Ureter (tissue), 1 donor: ENCODE data around the gene KIF21B. TPM values are rescaled to one million over a fixed set of nuclear protein-coding genes. Genes with fewer than 3 reads are reported as not detected.

Experiments used
- DNase-seq: peaks from one replicate; pipeline ENCODE4 v3.0.0-alpha.2; 2020; ENCODE audit warnings: low spot score
- total RNA-seq: library from RNA; stranded (reverse); gene quantifications from one replicate; pipeline ENCODE4 v1.2.4, GENCODE V29; 2023
- donor health status: DM: yes; HTN: yes; CAD: no.

KIF21B gene
- total RNA-seq, 1 donor from 2014 or later = 10.7 TPM

- DNase-seq = no peak
Observed at GRCh38 chr1:200992382-200993048, 31.0 kb downstream of the KIF21B start.

DNA sequence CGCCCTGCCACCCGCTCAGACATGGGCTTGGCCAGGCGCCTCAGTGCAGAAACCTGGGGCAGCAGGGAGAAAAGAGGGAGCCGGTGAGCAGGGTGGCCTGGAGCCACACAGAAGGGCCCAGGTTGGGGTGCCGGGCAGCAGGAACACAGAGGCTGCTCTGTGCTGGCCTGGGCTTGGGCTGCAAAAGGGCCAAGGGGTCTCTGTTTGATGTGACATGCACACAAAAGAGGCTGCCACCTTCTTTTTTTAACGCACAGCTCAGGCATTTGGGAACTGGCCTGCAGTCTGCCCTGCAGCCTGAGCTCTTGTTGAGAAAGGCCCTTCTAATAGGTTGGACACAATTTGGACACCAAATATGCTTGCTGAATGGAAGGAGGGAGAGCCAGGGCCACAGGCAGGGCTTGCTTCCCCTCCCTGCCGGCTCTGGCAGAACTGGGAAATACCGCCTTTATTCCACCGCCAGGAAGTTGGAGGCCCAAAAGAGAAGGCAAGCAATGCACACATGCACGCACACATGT lies 32.4 kb downstream of the KIF21B start:
- no peak for DNase-seq

- no peak for DNase-seq
Observed at GRCh38 chr1:200990114-200990513, 33.4 kb downstream of the KIF21B start.

GRCh38 chr1:200989337-200989736 lies 34.2 kb downstream of the KIF21B start:
- no peak for DNase-seq

GRCh38 chr1:200988693-200989092 lies 34.8 kb downstream of the KIF21B start:
- DNase-seq = no peak

GRCh38 chr1:200985481-200985880 lies 38.0 kb downstream of the KIF21B start:
- no peak for DNase-seq

- no peak for DNase-seq
Observed at GRCh38 chr1:200983035-200983561, 40.4 kb downstream of the KIF21B start.

GRCh38 chr1:200982071-200982945 lies 41.2 kb downstream of the KIF21B start:
- DNase-seq = no peak

DNA sequence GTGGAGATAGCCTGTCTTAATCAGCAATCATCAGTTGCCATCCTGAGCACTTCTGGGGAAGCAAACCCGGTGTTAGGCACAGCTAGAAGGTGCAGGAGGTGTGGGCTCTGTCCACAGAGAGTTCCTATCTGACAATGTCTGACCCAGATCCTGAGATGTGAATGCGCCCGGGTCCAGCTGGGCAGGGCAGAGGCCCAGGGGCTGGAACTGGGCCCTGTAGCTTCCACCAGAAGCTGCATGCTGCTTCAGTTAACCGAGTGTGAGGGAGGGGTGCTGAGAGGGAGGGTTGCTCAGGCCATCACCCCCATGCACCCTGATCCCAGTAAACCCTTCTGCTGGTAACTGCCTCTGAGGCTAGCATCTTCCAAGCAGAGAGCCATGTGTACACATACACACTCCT lies 42.2 kb downstream of the KIF21B start:
- DNase-seq = no peak

DNA sequence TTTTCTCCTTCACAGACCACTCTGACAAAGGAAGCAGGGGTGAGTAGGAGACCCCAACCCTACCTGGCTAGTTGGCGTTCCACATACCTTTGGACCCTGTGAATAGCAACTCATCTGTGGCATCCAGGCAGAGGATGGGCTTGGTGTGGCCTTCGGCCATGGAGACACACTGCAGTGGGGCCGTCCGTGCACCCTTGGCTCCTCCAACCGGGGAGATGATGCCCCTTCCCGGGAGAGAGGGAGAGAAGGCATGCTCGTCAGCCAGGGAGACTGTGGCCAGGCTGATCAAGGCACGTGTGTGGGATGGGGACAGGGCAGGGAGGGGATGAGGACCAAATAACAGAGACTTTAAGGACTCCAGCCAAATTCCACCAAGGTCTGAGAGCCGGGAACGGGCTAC lies 42.6 kb downstream of the KIF21B start:
- DNase-seq = no peak

DNA sequence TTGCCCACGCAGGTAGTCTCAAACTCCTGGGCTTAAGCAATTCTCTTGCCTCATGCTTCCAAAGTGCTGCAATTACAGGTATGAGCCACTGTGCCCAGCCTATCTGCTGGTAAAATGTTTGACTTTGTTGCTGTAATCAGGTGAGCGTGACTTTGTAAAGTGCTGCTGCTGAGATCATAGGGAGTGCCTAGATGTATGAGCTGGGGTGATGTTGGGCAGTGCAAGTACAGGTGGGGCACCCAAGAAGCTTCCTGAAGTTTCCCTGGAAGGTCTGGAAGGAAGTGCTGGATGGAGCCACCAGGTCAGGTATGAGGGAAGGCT lies 43.1 kb downstream of the KIF21B start:
- no peak for DNase-seq

DNA sequence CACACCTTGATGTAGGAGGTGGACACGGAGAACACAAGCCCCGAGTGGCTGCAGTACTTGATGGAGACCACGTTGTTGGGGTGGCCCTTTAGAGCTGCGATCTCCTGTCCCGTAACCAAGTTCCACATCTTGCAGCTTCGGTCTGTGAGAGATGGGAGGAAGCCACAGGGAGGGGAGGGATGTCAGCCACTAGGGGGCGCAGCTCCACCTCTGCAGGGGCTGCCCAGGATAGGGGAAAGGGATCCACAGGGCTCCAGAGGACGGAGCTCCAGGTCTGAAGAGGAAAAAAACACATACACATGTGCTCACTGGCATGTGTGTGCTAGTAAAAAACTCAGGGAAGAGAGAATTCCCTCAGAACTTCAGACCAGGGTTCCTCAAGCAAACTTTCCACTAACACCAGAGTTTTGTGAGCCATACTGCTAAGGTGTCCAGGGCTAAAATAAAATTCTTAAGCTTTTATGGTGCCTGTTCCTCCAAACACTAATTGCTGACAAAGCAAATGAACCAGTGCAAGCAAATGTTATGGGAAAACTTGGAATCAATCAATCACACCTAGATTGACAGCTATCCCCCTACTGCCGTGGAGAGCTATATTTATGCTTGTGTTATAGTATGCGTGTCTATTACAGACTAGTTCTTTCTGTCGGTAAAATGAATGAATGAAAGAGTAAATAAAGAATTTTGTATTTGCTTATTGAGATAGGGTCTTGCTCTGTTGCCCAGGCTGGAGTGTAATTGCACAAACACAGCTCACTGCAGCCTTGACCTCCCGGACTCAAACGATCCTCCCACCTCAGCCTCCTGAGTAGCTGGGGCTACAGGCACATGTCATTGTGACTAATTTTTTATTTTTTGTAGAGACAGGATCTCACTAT lies 43.7 kb downstream of the KIF21B start:
- DNase-seq = no peak

DNA sequence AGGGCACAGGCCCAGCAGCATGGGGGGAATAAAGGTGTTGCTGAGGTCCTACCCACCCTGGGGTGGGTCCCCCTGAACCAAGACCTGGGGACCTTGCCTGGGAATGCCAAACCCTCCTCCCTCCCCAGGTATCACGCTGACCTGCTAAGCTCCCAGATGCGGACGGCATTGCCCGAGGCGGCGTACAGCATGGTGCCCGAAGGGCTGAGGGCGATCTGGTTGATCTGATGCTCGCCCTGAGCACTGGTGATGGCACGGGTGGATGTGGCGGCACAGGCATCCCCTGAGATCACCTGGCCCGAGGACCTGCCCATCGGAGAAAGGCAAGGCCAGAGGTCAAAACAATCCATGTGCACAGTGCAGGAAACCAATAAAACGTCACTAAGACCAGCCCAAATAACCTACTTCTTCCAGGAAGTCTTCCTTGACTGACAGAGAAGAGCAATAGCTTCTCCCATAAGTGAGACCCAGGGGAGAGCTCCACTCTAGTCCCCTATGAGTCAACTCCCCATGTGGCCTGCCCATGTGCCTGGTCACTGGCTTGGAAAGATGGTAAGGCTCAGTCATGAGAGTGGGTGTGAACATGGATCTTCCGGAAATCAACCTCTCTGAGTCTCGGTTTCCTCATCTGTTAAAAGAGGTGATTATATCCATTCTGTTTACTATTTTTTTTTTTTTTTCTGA lies 46.3 kb downstream of the KIF21B start:
- no peak for DNase-seq

DNA sequence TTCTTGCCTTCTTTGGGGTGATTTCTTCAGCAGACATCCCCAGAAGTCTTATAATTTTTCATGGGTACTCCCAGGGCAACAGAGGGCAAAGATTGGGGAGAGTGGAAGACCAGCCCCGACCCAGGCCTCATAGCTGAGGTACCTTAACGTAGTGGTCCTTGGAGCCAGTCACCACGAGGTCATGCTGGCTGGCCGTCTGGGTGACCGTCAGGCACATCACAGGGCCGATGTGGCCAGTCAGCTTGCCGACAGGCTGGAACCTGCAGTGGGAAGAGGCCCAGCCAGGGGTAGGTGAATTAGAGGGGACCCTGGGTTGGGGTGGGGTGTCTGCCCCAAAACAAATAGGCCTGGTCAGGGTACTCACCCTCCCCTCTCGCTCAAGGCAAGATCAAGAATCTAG lies 46.9 kb downstream of the KIF21B start:
- no peak for DNase-seq

DNA sequence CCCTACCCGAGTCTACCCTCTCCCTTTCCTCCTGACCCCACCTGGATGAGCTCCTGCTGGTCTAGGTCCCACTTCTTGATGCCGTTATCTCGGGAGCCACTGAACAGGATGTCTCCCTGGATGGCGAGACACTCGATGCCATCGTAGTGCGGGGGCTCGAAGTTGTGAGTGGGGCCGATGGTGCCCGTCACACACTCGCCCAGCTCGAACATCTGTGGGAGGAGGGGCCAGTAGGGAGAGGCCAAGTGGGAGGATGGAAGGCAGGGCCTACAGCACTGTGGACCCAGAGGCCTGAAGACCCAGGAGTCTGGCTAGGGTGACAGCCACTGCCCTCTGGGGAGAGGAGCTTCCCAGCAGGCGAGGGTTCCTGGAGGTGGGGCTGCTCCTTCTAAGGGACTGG lies 48.1 kb downstream of the KIF21B start:
- no peak for DNase-seq

DNA sequence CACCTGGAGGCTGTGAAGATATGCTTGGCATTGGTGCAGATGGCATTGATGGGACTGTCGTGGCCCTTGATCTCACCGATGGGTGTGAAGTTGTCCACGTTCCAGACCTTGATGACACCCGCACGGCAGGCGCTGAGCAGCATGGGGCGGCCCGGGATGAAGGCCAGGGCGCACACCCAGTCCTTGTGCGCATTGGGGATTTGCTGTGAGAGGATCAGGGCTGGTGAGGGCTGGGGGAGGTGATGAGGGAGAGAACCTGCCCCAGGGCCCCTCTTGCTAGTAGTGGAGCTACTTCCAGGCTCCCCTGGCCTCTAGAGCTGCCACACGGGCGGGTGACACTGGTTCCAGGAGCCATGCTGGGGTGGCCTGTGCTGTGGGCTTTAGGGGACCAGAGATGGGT lies 48.8 kb downstream of the KIF21B start:
- DNase-seq = no peak

DNA sequence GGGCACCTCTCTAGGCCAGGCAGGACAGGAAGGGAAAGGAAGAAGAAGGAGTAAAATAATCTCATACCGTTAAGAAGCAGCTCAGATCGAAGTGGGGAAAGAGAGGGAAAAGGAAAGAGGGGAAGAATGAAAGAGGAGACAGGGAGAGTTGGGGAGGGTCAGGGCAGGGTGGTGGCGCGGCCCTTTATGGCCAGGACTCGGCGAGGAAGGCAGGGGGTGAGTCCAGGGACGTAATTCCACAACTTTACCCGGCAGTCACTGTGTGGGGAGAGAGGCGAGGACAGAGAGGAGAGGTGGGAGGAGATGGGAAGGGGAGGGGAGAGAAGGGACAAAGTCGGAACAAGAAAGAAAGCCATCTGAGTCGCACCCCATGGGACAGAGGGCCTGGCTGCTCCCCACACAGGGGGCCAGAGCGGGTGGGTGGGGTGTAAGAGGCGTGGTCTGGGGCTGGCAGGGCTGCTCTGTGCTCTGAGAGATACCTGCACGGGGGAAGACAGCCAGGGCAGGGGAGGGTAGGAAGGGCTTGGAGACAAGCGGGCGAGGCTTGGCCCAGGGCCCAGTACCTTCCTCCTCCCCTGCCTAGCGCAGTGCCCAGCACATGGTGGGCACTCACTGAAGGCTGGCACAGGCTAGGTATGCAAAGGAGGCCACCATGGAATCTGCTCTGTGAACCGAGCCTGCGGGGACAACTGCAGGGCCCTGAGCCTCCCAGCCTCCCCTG lies 49.4 kb downstream of the KIF21B start:
- no peak for DNase-seq

- peak; percentile 74 for DNase-seq
Observed at GRCh38 chr1:200972985-200973742, 50.4 kb downstream of the KIF21B start.

- peak; percentile 85 for DNase-seq
Observed at GRCh38 chr1:200971955-200972711, 51.4 kb downstream of the KIF21B start.
